ENCODE results near the gene FARP2. TPM values are rescaled to one million over a fixed set of nuclear protein-coding genes. Genes with fewer than 3 reads are reported as not detected.

Gene FARP2
- total and polyA plus RNA-seq, 2 of the 13 experiments (the other 11 are each of a cell fraction or from before 2014, with no cell fraction given) = 28.0 to 45.4 TPM

DNA sequence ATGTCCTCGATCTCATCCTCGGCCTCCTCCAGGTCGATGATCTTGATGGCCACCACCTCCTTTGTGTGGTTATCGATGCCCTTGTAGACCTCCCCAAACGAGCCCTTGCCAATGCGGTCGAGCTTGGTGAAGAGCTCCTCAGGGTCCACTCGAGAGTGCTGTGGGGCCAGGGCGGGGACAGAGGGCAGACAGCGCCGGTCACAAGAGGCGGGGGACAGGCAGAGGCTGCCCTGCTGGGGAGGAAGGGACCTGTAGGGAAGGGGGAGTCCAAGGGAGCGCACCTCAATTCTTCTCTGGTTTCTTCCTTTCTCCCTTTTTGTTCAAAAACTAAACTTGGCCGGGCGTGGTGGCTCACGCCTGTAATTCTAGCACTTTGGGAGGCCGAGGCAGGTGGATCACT, 145.5 kb downstream of the FARP2 start:
- ATAC-seq (no peak), DNase-seq (ENCODE audit: low spot score) (no peak), FAIRE-seq (no peak)
- no peak overlapping the region for H3K4me3 ChIP-seq (replicated peaks in 1 of 3; ENCODE audit: insufficient read depth in 1 of 3, low read depth in 2 of 3, low read length in 3 of 3)
- 99% methylated on average over 17 of the region's 17 CpGs for whole genome bisulfite sequencing (ENCODE audit: low lambda C conversion rate)
- no peak overlapping the region for H3K4me2 ChIP-seq (ENCODE audit: low read depth, low read length)
- in situ Hi-C loops (cut with HindIII; ENCODE audit: extremely low pct_ligation_motif_present, low pct_unique_long_range_greater_than_20kb) = no loop called here
- POLR2A ChIA-PET = interaction anchor here (1.1 kb wide), 1 partner anchor 10 kb away, joined by 3 read pairs; no protein-coding TSS in a partner anchor
- H3K4me1 ChIP-seq (ENCODE audit: insufficient read depth, low read length) = peaks cover 28% of the 10 kb centered on the region
- H2AFZ ChIP-seq (ENCODE audit: low read length) = no peak overlapping the region
- H3K27me3 ChIP-seq (ENCODE audit: control insufficient read depth in 1 of 2, insufficient read depth in 2 of 2, low read length in 2 of 2) = no peaks in the 10 kb centered on the region
- H3K27ac ChIP-seq (ENCODE audit: extremely low read length, insufficient read depth, low read length) = no peak overlapping the region
- no peaks in the 10 kb centered on the region for H3K9me3 ChIP-seq (ENCODE audit: low read length)
- TF ChIP-seq AGO2 (optimal IDR thresholded peaks at IDR 0.05; ENCODE audit: low read depth, low read length) (peak; percentile 25), AHR (CRISPR knock-in tag; IDR thresholded peaks at IDR 0.05) (no peak), ZNF430 (CRISPR knock-in tag; IDR thresholded peaks at IDR 0.05) (no peak)
- H4K20me1 ChIP-seq (ENCODE audit: insufficient read depth, low read length) = peaks cover 28% of the 10 kb centered on the region; the same call in 1 of the 2 replicates
- CTCF ChIA-PET (ENCODE audit: low intra/inter-chr PET ratio, low total read pairs) = no interaction called here
- intact Hi-C loops (cut with micrococcal nuclease; ENCODE audit: unreplicated experiment) = loop anchor here (10.0 kb wide), 1 partner anchor 147 kb away; the partner anchor contains the start of gene FARP2
- H3K79me2 ChIP-seq (ENCODE audit: insufficient read depth, low read length) = peaks cover 50% of the 10 kb centered on the region
- peaks cover 37 to 51% of the 10 kb centered on the region in 2 experiments for H3K36me3 ChIP-seq (replicated peaks in 1 of 2; ENCODE audit: control insufficient read depth in 1 of 2, insufficient read depth in 2 of 2, low read length in 2 of 2)
- no TSS peak for BruUV-seq (replicated peaks)
- no peak overlapping the region for H3K9ac ChIP-seq (ENCODE audit: insufficient read depth, low read depth, low read length)

GRCh38 chr2:241502281-241502680, 146.2 kb downstream of the FARP2 start:
- H3K4me2 ChIP-seq (ENCODE audit: low read depth, low read length) = no peak overlapping the region
- intact Hi-C loops (cut with micrococcal nuclease; ENCODE audit: unreplicated experiment) = loop anchor here (10.0 kb wide), 1 partner anchor 147 kb away; the partner anchor contains the start of gene FARP2
- ATAC-seq (no peak), FAIRE-seq (no peak), DNase-seq (ENCODE audit: low spot score) (no peak)
- H2AFZ ChIP-seq (ENCODE audit: low read length) = no peak overlapping the region
- no TSS peak for BruUV-seq (replicated peaks)
- in situ Hi-C loops (cut with HindIII; ENCODE audit: extremely low pct_ligation_motif_present, low pct_unique_long_range_greater_than_20kb) = no loop called here
- H3K4me1 ChIP-seq (ENCODE audit: insufficient read depth, low read length) = peaks cover 35% of the 10 kb centered on the region
- CTCF ChIA-PET (ENCODE audit: low intra/inter-chr PET ratio, low total read pairs) = no interaction called here
- H3K27ac ChIP-seq (ENCODE audit: extremely low read length, insufficient read depth, low read length) = no peak overlapping the region
- POLR2A ChIA-PET = interaction anchor here (0.7 to 1.1 kb wide), 2 partner anchors 9 to 50 kb away, joined by 3 read pairs; no protein-coding TSS in a partner anchor
- peaks cover 34% of the 10 kb centered on the region; the same call in 1 of the 2 replicates for H4K20me1 ChIP-seq (ENCODE audit: insufficient read depth, low read length)
- H3K4me3 ChIP-seq (replicated peaks in 1 of 3; ENCODE audit: insufficient read depth in 1 of 3, low read depth in 2 of 3, low read length in 3 of 3) = no peak overlapping the region
- no peaks in the 10 kb centered on the region for H3K9me3 ChIP-seq (ENCODE audit: low read length)
- H3K36me3 ChIP-seq (replicated peaks in 1 of 2; ENCODE audit: control insufficient read depth in 1 of 2, insufficient read depth in 2 of 2, low read length in 2 of 2) = peaks cover 30 to 44% of the 10 kb centered on the region in 2 experiments
- no peaks in the 10 kb centered on the region for H3K27me3 ChIP-seq (ENCODE audit: control insufficient read depth in 1 of 2, insufficient read depth in 2 of 2, low read length in 2 of 2)
- 98% methylated on average over 11 of the region's 11 CpGs for WGBS (ENCODE audit: low lambda C conversion rate)
- H3K79me2 ChIP-seq (ENCODE audit: insufficient read depth, low read length) = peaks cover 57% of the 10 kb centered on the region
- H3K9ac ChIP-seq (ENCODE audit: insufficient read depth, low read depth, low read length) = no peak overlapping the region
- TF ChIP-seq GATAD1 (CRISPR knock-in tag; IDR thresholded peaks at IDR 0.05) (no peak), MTF2 (CRISPR knock-in tag; IDR thresholded peaks at IDR 0.05; ENCODE audit: borderline replicate concordance) (no peak), EEA1 (CRISPR knock-in tag; IDR thresholded peaks at IDR 0.05; ENCODE audit: borderline replicate concordance) (no peak), BRF2 (CRISPR knock-in tag; IDR thresholded peaks at IDR 0.05) (no peak), XBP1 (CRISPR knock-in tag; IDR thresholded peaks at IDR 0.05) (no peak), ZNF557 (CRISPR knock-in tag; IDR thresholded peaks at IDR 0.05) (no peak), CEBPG (CRISPR knock-in tag; IDR thresholded peaks at IDR 0.05) (no peak), SIX4 (CRISPR knock-in tag; IDR thresholded peaks at IDR 0.05) (no peak), CBFB (CRISPR knock-in tag; IDR thresholded peaks at IDR 0.05) (no peak)

Data from HepG2 (cell line).